Spleen (tissue), 11 donors: ENCODE results near the gene NTN1. TPM values are rescaled to one million over a fixed set of nuclear protein-coding genes. Genes with fewer than 3 reads are reported as not detected.

Experiments
- DNase-seq: peaks from one replicate; pipeline ENCODE4 v3.0.0-alpha.2; 2020
- H3K27ac ChIP-seq, 8 donors: fragments of 200-600 bp; sonication (generic) in 7 of 8; 1 replicate in 4 of 8; 2 replicates in 4 of 8; pipeline versions ENCODE4 v1.5.0 to v1.8.0; 2016 to 2021; ENCODE audit warnings: inconsistent platforms in 4 of 8, mild to moderate bottlenecking in 4 of 8, moderate library complexity in 1 of 8
- H3K27me3 ChIP-seq, 7 donors: fragments of 200-600 bp; sonication (generic) in 6 of 7; replicated peaks in 1 of 7; 1 replicate in 4 of 7; 2 replicates in 3 of 7; pipeline versions ENCODE4 v1.5.0 to v1.8.0; 2016 to 2021; ENCODE audit warnings: inconsistent platforms in 3 of 7, mild to moderate bottlenecking in 1 of 7
- H3K36me3 ChIP-seq, 6 donors: fragments of 200-600 bp; sonication (generic) in 5 of 6; 1 replicate in 4 of 6; 2 replicates in 2 of 6; pipeline versions ENCODE4 v1.5.0 to v1.8.0; 2016 to 2021; ENCODE audit warnings: inconsistent platforms in 2 of 6
- H3K4me1 ChIP-seq, 6 donors: fragments of 200-600 bp; sonication (generic) in 5 of 6; 1 replicate in 3 of 6; 2 replicates in 3 of 6; pipeline versions ENCODE4 v1.5.0 to v1.8.0; 2016 to 2021; ENCODE audit warnings: inconsistent platforms in 3 of 6
- H3K4me3 ChIP-seq, 8 donors: fragments of 200-600 bp; sonication (generic) in 7 of 8; 1 replicate in 4 of 8; 2 replicates in 4 of 8; pipeline versions ENCODE4 v1.5.0 to v1.8.0; 2016 to 2021; ENCODE audit warnings: inconsistent platforms in 4 of 8, mild to moderate bottlenecking in 4 of 8, moderate library complexity in 2 of 8
- H3K9me3 ChIP-seq, 8 donors: fragments of 200-600 bp; sonication (generic) in 7 of 8; 1 replicate in 4 of 8; 2 replicates in 4 of 8; pipeline versions ENCODE4 v1.5.0 to v1.8.0; 2016 to 2021; ENCODE audit warnings: inconsistent platforms in 4 of 8
- CTCF ChIP-seq, 11 experiments: fragments of 200-600 bp in 7 of 11; fragments of 450-650 bp in 4 of 11; sonication (generic) in 4 of 11; IDR thresholded peaks in 8 of 11; conservative IDR thresholded peaks in 3 of 11; 1 replicate in 7 of 11; 2 replicates in 4 of 11; pipeline versions ENCODE4 v1.4.0 to v1.8.0; 2016 to 2021; ENCODE audit warnings: antibody characterized with exemption in 11 of 11, inconsistent platforms in 4 of 11, mild to moderate bottlenecking in 1 of 11
- POLR2A ChIP-seq, 3 donors: fragments of 450-650 bp; IDR thresholded peaks; one replicate each; pipeline ENCODE4 v1.5.1; 2017; ENCODE audit warnings: antibody characterized with exemption in 3 of 3, mild to moderate bottlenecking in 1 of 3
- POLR2AphosphoS5 ChIP-seq, 3 donors: sonication (generic); formaldehyde crosslinking; IDR thresholded peaks; one replicate each; pipeline ENCODE4 v1.5.1; 2017; ENCODE audit warnings: antibody characterized with exemption in 3 of 3
- WGBS, 5 donors: extraction: QIAGEN DNeasy Blood & Tissue Kit in 3 of 5; methylation state at CpG; one replicate each; pipeline versions ENCODE4 v1.1.5 to v1.1.7; 2013 to 2018; 5-methylcytosine and 5-hydroxymethylcytosine counted together
- intact Hi-C: fragments of 100-400 bp; cut with DNase I; formaldehyde crosslinking; loops from one replicate; pipeline ENCODE4 v1.15.0; 2023; ENCODE audit warnings: low total_unique reads
- polyA plus RNA-seq, 3 donors: library from polyadenylated mRNA; stranded (reverse); fragments of 200-250 nt; gene quantifications; one replicate each; pipeline ENCODE4 v1.2.1, GENCODE V29; 2013
- total RNA-seq, 7 donors: library from RNA; depleted of rRNA in 3 of 7; stranded (reverse); fragments of >200 nt in 3 of 7; fragmentation: NEBNext Ultra II Directional in 4 of 7; extraction: Animal tissue kit (Norgen Biotek cat#: 25700) in 4 of 7; gene quantifications; one replicate each; pipeline versions ENCODE4 v1.1.0 to v1.2.1, GENCODE V29; 2016 to 2021
- donor health status: healthy with polysubstance abuse.
- donor health status: DM: no; HTN: no; CAD: no; lungs with moderate emphysema.
- donor health status: DM: no; HTN: no; CAD: no.
- donor health status: Bipolar disorder and iron deficiency.
- donor health status: healthy.
- donor health status: DM: no; HTN: no; CAD: no.
- donor health status: DM: yes; HTN: yes; CAD: no.

Gene NTN1
- total and polyA plus RNA-seq, 10 donors, result 0.07 to 0.43 (median 0.23) TPM; not detected in 2

- no peaks in the 10 kb centered on the region for H3K9me3 ChIP-seq
These were observed 145.5 kb downstream of the NTN1 start for GRCh38 chr17:9166788-9167187.

DNA sequence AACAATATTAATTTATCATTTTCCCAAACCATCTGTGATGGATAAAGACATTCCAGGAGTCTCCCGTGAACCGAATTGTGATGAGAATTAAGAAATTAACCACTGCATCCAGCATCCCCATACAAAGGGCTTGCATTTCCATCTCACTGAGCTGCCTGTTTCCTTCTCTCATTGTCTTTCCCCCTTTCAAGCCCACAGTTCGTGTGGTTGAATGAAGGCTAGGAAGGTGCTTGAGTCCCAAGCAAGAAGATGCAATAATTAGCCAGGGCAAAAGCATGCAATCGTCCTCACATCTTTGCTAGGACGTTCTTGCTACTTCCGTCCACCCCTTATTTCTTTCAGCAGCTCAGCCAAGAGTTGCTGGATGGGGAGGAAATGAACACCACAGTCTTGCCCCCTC lies 146.1 kb downstream of the NTN1 start:
- no peaks in the 10 kb centered on the region for H3K4me1 ChIP-seq
- no peaks in the 10 kb centered on the region for H3K36me3 ChIP-seq
- no peak overlapping the region for H3K27ac ChIP-seq
- H3K9me3 ChIP-seq, result no peaks in the 10 kb centered on the region
- DNase-seq, result no peak
- 72 to 86% (median 75%) methylated on average over 6 of the region's 6 CpGs for WGBS, 5 donors
- peaks cover 0 to 8% (median 0%) of the 10 kb centered on the region in 7 donors for H3K27me3 ChIP-seq
- intact Hi-C loops, result no loop called here
- TF ChIP-seq CTCF (IDR thresholded peaks at IDR 0.05 in 8 of 11, conservative IDR thresholded peaks at IDR 0.05 in 3 of 11) (no peak), POLR2A (IDR thresholded peaks at IDR 0.05) (no peak), POLR2AphosphoS5 (IDR thresholded peaks at IDR 0.05) (no peak)
- H3K4me3 ChIP-seq, result no peak overlapping the region

More at GRCh38 chr17:9166788-9167187, 145.5 kb downstream of the NTN1 start:
- no peak overlapping the region for H3K4me3 ChIP-seq
- 75 to 92% (median 89%) methylated on average over 9 of the region's 9 CpGs for WGBS, 5 donors
- intact Hi-C loops, result no loop called here
- TF ChIP-seq CTCF (IDR thresholded peaks at IDR 0.05 in 8 of 11, conservative IDR thresholded peaks at IDR 0.05 in 3 of 11) (no peak), POLR2A (IDR thresholded peaks at IDR 0.05) (no peak), POLR2AphosphoS5 (IDR thresholded peaks at IDR 0.05) (no peak)
- no peaks in the 10 kb centered on the region for H3K4me1 ChIP-seq
- no peaks in the 10 kb centered on the region for H3K36me3 ChIP-seq
- no peak for DNase-seq
- H3K27ac ChIP-seq, result no peak overlapping the region
- peaks cover 0 to 8% (median 0%) of the 10 kb centered on the region in 7 donors for H3K27me3 ChIP-seq

DNA sequence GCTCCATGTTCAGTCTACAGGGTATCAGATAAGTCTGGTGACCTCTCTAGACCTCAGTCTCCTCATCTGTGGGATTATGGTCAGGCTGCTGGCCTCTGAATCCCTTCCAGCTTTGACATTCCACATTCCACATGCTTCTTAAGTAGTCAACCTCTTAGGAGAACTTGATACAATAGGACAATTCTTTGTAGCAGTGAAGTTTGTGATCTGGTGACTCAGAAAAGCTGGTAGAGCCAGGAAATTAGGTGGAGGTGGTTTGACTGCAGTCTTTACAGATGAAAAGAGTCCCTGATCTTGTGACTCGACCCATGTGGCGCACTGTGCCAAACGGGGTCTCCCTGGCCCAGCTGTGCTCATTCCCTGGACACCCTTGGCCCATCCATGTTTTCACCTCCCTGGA lies 147.8 kb downstream of the NTN1 start:
- Histone ChIP-seq H3K36me3 (no peaks in the 10 kb centered on the region), H3K27me3 (peaks cover 0 to 8% (median 0%) of the 10 kb centered on the region in 7 donors), H3K27ac (no peak overlapping the region), H3K4me3 (no peak overlapping the region), H3K4me1 (no peaks in the 10 kb centered on the region), H3K9me3 (peaks cover 0 to 5% (median under 1%) of the 10 kb centered on the region in 8 donors)
- 77 to 89% (median 81%) methylated on average over 3 of the region's 3 CpGs for WGBS, 5 donors
- TF ChIP-seq POLR2AphosphoS5 (IDR thresholded peaks at IDR 0.05) (no peak), POLR2A (IDR thresholded peaks at IDR 0.05) (no peak), CTCF (IDR thresholded peaks at IDR 0.05 in 8 of 11, conservative IDR thresholded peaks at IDR 0.05 in 3 of 11) (no peak)
- intact Hi-C loops, result no loop called here
- DNase-seq, result no peak

- no peak overlapping the region for H3K4me3 ChIP-seq
- H3K36me3 ChIP-seq, result no peaks in the 10 kb centered on the region
- H3K4me1 ChIP-seq, result no peaks in the 10 kb centered on the region
- H3K27me3 ChIP-seq, result peaks cover 0 to 8% (median 0%) of the 10 kb centered on the region in 7 donors
- H3K27ac ChIP-seq, result no peak overlapping the region
- intact Hi-C loops, result no loop called here
- peaks cover 0 to 13% (median 3%) of the 10 kb centered on the region in 8 donors for H3K9me3 ChIP-seq
- no peak for DNase-seq
- WGBS, 5 donors, result 78 to 93% (median 80%) methylated on average over 2 to 4 of the region's 4 CpGs
- TF ChIP-seq POLR2AphosphoS5 (IDR thresholded peaks at IDR 0.05), result no peak
- no peak for TF ChIP-seq POLR2A (IDR thresholded peaks at IDR 0.05)
- TF ChIP-seq CTCF (IDR thresholded peaks at IDR 0.05 in 8 of 11, conservative IDR thresholded peaks at IDR 0.05 in 3 of 11), result no peak
These were observed 149.0 kb downstream of the NTN1 start for GRCh38 chr17:9170336-9170735.
